Keratinocyte (primary cell): ENCODE data around the gene TMEM14B.

Experiments
- EZH2 ChIP-seq: IDR thresholded peaks from one replicate; pipeline ENCODE4 v1.6.1; 2012; ENCODE audit warnings: inconsistent platforms, mild to moderate bottlenecking, low read length, moderate library complexity
- TF ChIP-seq, protein P1 (sequence below), 3 experiments: IDR thresholded peaks in 1 of 3; conservative IDR thresholded peaks in 1 of 3; optimal IDR thresholded peaks in 1 of 3; 2 replicates in 2 of 3; 3 replicates in 1 of 3; pipeline versions ENCODE3 to v1.5.1; 2011; ENCODE audit warnings: low read length in 3 of 3, mild to moderate bottlenecking in 3 of 3, moderate library complexity in 2 of 3, control low read depth in 1 of 3, inconsistent platforms in 1 of 3; ENCODE audit not compliant: insufficient read depth in 2 of 3; ENCODE audit errors: extremely low read depth in 1 of 3

DNA sequence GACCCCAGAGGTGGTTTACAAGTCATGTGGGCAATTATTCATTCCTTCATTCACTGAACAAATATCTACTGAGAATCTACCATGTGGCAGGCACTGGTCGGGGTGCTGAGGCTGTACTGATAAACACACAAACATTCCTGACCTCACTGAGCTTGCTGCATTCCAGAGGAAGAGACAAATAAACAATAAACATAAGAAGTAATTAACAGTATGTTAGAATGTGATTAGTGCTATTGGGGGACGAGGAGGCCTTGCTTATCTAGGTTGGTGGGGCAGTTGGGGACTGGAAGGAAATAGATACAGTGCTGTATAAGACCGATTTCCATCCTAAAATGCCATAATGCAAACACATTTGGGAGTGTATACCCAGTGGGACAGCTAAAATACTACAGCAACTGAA, 46.6 kb downstream of the TMEM14B start:
- TF ChIP-seq, protein P1, sequence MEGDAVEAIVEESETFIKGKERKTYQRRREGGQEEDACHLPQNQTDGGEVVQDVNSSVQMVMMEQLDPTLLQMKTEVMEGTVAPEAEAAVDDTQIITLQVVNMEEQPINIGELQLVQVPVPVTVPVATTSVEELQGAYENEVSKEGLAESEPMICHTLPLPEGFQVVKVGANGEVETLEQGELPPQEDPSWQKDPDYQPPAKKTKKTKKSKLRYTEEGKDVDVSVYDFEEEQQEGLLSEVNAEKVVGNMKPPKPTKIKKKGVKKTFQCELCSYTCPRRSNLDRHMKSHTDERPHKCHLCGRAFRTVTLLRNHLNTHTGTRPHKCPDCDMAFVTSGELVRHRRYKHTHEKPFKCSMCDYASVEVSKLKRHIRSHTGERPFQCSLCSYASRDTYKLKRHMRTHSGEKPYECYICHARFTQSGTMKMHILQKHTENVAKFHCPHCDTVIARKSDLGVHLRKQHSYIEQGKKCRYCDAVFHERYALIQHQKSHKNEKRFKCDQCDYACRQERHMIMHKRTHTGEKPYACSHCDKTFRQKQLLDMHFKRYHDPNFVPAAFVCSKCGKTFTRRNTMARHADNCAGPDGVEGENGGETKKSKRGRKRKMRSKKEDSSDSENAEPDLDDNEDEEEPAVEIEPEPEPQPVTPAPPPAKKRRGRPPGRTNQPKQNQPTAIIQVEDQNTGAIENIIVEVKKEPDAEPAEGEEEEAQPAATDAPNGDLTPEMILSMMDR (optimal IDR thresholded peaks at IDR 0.05 in 1 of 3, IDR thresholded peaks at IDR 0.05 in 1 of 3, conservative IDR thresholded peaks at IDR 0.05 in 1 of 3; ENCODE audit: extremely low read depth in 1 of 3, insufficient read depth in 2 of 3, low read length in 3 of 3) = no peak
- TF ChIP-seq EZH2 = no peak
